ENCODE results near the gene MRPL57.
"Not testable (repeated sequence)": the region's sequence is repeated elsewhere in the genome, so short reads cannot be mapped to it uniquely, and the experiment has no call there.

DNA sequence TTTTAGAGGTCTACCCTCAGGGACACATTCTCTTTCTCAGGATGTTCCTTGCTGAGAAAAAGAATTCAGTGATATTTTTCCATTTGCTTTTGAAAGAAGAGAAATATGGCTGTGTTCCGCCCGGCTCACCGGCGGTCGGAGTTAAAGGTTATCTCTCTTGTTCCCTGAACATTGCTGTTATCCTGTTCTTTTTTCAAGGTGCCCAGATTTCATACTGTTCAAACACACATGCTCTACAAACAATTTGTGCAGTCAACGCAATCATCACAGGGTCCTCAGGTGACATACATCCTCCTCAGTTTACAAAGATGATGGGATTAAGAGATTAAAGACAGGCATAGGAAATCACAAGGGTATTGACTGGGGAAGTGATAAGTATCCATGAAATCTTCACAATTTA, 40.6 kb upstream of the MRPL57 start:
- TF ChIP-seq, protein P1, sequence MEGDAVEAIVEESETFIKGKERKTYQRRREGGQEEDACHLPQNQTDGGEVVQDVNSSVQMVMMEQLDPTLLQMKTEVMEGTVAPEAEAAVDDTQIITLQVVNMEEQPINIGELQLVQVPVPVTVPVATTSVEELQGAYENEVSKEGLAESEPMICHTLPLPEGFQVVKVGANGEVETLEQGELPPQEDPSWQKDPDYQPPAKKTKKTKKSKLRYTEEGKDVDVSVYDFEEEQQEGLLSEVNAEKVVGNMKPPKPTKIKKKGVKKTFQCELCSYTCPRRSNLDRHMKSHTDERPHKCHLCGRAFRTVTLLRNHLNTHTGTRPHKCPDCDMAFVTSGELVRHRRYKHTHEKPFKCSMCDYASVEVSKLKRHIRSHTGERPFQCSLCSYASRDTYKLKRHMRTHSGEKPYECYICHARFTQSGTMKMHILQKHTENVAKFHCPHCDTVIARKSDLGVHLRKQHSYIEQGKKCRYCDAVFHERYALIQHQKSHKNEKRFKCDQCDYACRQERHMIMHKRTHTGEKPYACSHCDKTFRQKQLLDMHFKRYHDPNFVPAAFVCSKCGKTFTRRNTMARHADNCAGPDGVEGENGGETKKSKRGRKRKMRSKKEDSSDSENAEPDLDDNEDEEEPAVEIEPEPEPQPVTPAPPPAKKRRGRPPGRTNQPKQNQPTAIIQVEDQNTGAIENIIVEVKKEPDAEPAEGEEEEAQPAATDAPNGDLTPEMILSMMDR (IDR thresholded peaks at IDR 0.05), result not testable (repeated sequence)
- not testable (repeated sequence) for TF ChIP-seq POLR2AphosphoS5, POLR2A (IDR thresholded peaks at IDR 0.05)

All from upper lobe of left lung (tissue), 4 donors.